ENCODE measurements around the gene REPIN1. TPM values are rescaled to one million over a fixed set of nuclear protein-coding genes. Genes with fewer than 3 reads are reported as not detected.

Gene REPIN1
- total RNA-seq, 1 donor from 2014 or later = 65.8 TPM

DNA sequence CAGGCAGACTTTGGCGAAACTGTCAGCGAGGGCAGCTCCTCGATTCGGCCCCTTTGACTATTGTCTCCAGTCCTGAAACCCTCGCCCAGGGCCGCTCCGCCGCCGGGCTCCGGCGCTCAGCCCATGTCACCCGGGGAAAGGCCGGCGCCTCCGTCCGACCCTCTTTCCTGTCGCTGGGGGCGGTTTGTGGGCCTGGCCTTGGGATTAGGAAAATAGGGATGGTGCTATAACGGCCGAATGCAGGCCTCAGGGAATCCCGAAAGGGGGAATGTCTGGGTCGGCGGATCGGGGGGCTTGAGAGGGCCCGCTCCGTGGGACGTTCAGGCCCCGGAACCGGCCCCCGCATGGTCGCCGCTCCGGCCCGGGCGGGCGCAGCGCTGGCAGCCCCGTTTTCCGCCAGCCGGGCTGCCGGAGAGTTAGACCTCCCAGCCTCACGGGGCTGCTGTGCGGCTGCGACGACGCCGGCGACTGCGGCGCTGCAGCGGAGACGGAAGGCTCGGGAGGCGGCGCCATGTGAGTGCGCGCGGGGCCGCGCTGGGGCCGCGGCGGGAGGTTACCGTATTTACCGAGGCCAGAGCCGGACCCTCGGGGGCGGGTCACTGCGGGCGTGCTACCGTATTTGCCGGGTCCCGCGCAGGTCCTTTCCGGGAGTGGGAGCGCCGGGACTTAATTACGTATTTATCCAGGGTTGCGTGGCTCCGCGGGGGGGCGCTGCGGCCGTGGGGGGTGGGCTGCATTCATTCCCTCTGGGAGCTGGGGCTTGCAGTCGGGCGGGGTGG is 36.4 kb downstream of the REPIN1 start:
- DNase-seq (ENCODE audit: low spot score) = peak; percentile 96
- TF ChIP-seq, protein P1, sequence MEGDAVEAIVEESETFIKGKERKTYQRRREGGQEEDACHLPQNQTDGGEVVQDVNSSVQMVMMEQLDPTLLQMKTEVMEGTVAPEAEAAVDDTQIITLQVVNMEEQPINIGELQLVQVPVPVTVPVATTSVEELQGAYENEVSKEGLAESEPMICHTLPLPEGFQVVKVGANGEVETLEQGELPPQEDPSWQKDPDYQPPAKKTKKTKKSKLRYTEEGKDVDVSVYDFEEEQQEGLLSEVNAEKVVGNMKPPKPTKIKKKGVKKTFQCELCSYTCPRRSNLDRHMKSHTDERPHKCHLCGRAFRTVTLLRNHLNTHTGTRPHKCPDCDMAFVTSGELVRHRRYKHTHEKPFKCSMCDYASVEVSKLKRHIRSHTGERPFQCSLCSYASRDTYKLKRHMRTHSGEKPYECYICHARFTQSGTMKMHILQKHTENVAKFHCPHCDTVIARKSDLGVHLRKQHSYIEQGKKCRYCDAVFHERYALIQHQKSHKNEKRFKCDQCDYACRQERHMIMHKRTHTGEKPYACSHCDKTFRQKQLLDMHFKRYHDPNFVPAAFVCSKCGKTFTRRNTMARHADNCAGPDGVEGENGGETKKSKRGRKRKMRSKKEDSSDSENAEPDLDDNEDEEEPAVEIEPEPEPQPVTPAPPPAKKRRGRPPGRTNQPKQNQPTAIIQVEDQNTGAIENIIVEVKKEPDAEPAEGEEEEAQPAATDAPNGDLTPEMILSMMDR (IDR thresholded peaks at IDR 0.05) = peak; percentile 67
- H3K27ac Mint-ChIP-seq (ENCODE audit: unreplicated experiment) = peak overlapping the region; percentile 81
- no peaks in the 10 kb centered on the region for H3K9me3 Mint-ChIP-seq (ENCODE audit: low read depth)
- peaks cover 3% of the 10 kb centered on the region for H3K36me3 Mint-ChIP-seq (ENCODE audit: low read depth)
- H3K4me1 Mint-ChIP-seq (ENCODE audit: low read depth) = peaks cover 35% of the 10 kb centered on the region
- no peaks in the 10 kb centered on the region for H3K27me3 Mint-ChIP-seq (ENCODE audit: low read depth)
- H3K4me3 Mint-ChIP-seq (ENCODE audit: unreplicated experiment) = peak overlapping the region; percentile 82

GRCh38 chr7:150405584-150406311 is 37.1 kb downstream of the REPIN1 start:
- no peaks in the 10 kb centered on the region for H3K9me3 Mint-ChIP-seq (ENCODE audit: low read depth)
- no peaks in the 10 kb centered on the region for H3K27me3 Mint-ChIP-seq (ENCODE audit: low read depth)
- peak; percentile 75 for DNase-seq (ENCODE audit: low spot score)
- peak overlapping the region; percentile 82 for H3K4me3 Mint-ChIP-seq (ENCODE audit: unreplicated experiment)
- peak overlapping the region; percentile 81 for H3K27ac Mint-ChIP-seq (ENCODE audit: unreplicated experiment)
- TF ChIP-seq, protein P1 (IDR thresholded peaks at IDR 0.05) = no peak
- H3K36me3 Mint-ChIP-seq (ENCODE audit: low read depth) = peaks cover 3% of the 10 kb centered on the region
- peaks cover 35% of the 10 kb centered on the region for H3K4me1 Mint-ChIP-seq (ENCODE audit: low read depth)

GRCh38 chr7:150406312-150406566 is 37.6 kb downstream of the REPIN1 start:
- H3K4me3 Mint-ChIP-seq (ENCODE audit: unreplicated experiment) = peak overlapping the region; percentile 82
- no peak for DNase-seq (ENCODE audit: low spot score)
- H3K36me3 Mint-ChIP-seq (ENCODE audit: low read depth) = peaks cover 3% of the 10 kb centered on the region
- no peaks in the 10 kb centered on the region for H3K9me3 Mint-ChIP-seq (ENCODE audit: low read depth)
- peak overlapping the region; percentile 81 for H3K27ac Mint-ChIP-seq (ENCODE audit: unreplicated experiment)
- TF ChIP-seq, protein P1 (IDR thresholded peaks at IDR 0.05) = no peak
- no peaks in the 10 kb centered on the region for H3K27me3 Mint-ChIP-seq (ENCODE audit: low read depth)
- H3K4me1 Mint-ChIP-seq (ENCODE audit: low read depth) = peaks cover 35% of the 10 kb centered on the region

DNA sequence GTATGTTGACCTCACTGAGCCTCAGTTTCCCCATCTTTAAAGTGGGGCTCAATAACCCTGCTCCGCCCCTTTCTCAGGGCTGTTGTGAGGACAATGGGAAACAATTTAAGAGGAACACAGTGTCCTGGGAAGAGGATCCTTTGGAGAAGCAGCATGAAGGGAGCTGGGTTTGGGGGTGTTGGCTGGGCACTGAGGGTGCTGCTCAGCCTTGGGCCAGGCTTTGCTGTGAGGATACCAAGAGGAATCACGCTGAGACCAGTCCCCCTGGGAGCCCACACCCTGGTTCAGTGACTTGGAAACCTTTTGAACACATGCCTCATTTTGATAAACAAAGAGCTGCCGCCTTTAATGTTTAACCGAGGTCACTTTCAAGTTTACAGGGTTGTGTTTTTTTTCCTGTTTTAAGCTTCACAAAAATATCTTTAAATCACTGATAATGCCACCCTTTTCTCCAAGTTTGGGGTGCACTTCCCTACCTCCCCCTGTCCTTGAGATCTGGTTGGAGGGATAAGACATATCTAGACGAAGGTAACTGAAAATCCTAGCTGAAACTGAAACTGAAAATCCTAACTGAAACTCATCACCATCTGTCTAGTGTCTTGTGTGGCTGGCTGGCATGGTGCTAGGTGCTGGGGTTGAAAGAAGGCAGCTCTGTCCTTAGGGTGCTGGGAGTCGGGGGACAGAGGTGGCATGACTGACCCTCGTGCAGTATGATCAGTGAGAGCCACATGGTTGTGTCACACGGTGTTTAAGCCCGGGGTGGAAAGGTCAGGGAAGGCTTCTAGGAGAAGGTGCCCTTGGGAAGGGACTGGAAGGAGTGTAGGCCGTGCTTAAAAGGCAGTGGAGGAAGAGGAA is 38.2 kb downstream of the REPIN1 start:
- H3K27me3 Mint-ChIP-seq (ENCODE audit: low read depth) = no peaks in the 10 kb centered on the region
- no peaks in the 10 kb centered on the region for H3K9me3 Mint-ChIP-seq (ENCODE audit: low read depth)
- peaks cover 3% of the 10 kb centered on the region for H3K36me3 Mint-ChIP-seq (ENCODE audit: low read depth)
- peak overlapping the region; percentile 81 for H3K27ac Mint-ChIP-seq (ENCODE audit: unreplicated experiment)
- TF ChIP-seq, protein P1 (IDR thresholded peaks at IDR 0.05) = no peak
- DNase-seq (ENCODE audit: low spot score) = peak; percentile 48
- peak overlapping the region; percentile 82 for H3K4me3 Mint-ChIP-seq (ENCODE audit: unreplicated experiment)
- peaks cover 35% of the 10 kb centered on the region for H3K4me1 Mint-ChIP-seq (ENCODE audit: low read depth)
